HS-27A (cell line): Measurements from ENCODE around the gene HSD17B2.

ENCODE experiments used
- DNase-seq: peaks from one replicate; pipeline ENCODE4 v3.0.0-alpha.2; 2012; ENCODE audit warnings: low read depth, missing footprints

Gene HSD17B2

DNA sequence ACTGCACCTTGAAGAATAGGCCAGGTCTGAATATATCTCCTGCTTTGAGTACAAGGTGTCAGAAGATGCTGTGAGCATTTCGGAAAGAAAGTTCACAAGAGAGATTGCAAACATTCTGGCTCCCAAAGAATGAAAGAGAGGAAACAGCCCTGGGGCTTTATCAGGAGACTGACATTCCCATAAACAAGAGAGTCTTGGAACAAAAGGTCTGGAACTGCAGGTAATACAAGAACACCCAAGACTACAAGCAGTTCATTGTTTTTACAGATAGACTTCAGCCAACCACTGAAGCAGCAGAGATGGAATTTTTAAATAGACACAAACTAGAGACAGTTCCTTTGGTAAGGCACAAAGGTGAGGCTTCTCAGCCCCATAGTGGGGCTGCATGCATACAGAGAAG lies 14.4 kb downstream of the HSD17B2 start:
- no peak for DNase-seq

- DNase-seq = no peak
These were observed 15.5 kb downstream of the HSD17B2 start for GRCh38 chr16:82050506-82050905.

GRCh38 chr16:82050909-82051357 lies 15.9 kb downstream of the HSD17B2 start:
- DNase-seq = no peak

- no peak for DNase-seq
These were observed 16.6 kb downstream of the HSD17B2 start for GRCh38 chr16:82051656-82052055.

DNA sequence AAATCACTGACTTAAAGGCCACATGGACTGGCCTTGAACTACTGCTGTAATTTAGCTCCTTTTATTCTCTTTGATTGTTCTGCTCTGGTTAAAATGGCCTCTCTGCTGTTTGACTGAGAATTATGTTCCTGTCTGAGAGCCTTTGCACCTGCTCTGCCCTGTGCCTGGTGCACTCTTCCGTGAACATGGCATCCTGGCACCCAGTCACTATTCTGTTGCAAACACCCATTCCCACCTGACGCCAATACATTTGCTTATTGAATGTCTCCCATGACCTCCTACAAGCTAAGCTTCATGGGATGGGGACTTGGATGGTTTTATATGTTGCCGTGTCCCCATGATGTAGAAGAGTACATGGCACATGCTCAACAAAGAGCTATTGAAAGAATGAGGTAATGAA lies 20.1 kb downstream of the HSD17B2 start:
- DNase-seq = no peak

DNA sequence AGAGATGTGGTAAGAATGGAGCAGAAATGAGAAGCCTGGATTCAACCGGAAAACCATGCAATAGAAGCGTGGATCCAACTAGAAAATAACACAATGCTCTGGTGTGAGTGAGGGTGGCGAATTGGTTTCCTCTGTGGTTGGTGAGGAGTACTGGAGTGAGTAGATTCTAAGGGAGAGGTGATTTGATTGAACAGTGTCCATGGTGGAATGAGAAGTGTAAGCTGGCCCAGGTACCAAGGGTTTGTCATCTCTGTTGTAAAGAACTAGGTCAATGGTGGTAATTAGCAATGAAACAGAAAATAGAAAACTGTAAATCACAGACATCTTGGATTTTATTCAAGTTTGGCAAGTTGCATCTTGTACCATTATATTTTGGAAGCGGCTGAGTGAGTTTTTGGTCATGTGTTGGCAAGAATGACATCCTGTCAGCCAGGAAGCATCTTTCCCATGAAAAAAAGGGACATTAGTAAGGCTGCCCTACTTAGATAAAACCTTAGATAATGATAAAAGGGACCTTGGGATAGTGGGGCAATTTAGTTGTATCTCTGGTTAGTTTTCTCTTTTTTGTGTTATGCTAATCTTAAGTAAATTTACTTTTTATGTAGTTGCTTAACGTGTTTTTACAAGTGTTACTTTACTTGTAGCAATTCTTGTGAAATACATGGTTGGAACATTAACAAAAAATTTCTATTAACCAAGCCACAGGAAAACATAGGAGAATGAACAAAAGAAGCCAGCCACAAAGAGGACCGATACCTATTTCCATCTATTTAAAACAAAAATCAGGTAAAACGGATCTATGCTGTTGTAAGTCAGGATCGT lies 20.9 kb downstream of the HSD17B2 start:
- no peak for DNase-seq

GRCh38 chr16:82056550-82056896 lies 21.5 kb downstream of the HSD17B2 start:
- DNase-seq = no peak

GRCh38 chr16:82059161-82059982 lies 24.3 kb downstream of the HSD17B2 start:
- DNase-seq = no peak

GRCh38 chr16:82059983-82060421 lies 24.9 kb downstream of the HSD17B2 start:
- no peak for DNase-seq

GRCh38 chr16:82061861-82062525 lies 26.9 kb downstream of the HSD17B2 start:
- DNase-seq = no peak

DNA sequence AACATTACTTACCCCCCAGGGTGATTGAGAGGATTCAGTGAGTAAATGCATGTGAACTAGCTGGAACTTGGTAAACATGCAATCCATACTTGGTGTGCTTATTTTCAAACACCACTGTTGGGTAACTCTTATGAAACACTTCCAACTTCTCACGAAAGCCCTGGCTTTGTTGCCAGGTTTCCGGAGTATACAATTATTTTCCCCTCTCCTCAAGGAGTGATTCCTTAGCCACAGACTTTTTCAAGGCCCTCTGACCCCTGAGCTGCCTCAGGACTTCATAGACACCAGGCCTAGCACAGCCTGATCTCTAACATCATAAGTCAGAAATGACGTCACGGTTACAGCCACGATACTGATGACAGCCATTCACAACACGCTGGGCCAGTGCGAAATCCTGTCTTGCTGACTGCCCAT lies 27.6 kb downstream of the HSD17B2 start:
- DNase-seq = no peak

DNA sequence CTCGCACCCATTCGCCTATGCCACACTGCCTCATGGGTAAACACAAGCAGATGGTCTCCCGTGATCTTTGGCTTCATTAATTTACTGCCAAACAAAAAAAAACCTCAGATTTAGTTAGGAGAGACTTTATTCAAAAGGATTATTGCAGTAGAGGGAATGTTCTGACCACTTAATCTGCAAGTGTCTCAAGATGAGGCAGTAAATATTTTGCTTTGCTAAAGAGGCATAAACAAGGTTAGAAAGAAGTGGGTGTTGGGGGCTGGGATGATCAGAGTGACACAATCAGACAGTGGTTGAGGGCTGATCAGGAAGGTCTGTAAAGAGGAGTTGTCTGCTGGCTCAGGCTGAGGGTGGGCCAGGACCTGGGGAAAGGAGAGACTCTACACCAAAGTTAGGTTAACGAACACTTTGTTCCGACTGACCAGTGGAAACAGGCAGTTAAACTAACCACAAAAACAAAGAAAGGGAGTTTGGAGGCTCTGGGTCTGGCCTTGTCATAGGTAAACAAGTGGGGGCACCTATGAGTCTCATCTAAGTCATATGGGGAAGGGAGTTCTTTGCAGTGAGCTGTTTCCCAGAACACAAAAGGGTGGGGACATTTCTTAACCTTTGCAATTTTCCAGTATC lies 28.5 kb downstream of the HSD17B2 start:
- DNase-seq = no peak

GRCh38 chr16:82067042-82067803 lies 32.2 kb downstream of the HSD17B2 start:
- no peak for DNase-seq

- no peak for DNase-seq
These were observed 32.8 kb downstream of the HSD17B2 start for GRCh38 chr16:82067804-82068325.

GRCh38 chr16:82070656-82071369 lies 35.8 kb downstream of the HSD17B2 start:
- peak; percentile 92 for DNase-seq

DNA sequence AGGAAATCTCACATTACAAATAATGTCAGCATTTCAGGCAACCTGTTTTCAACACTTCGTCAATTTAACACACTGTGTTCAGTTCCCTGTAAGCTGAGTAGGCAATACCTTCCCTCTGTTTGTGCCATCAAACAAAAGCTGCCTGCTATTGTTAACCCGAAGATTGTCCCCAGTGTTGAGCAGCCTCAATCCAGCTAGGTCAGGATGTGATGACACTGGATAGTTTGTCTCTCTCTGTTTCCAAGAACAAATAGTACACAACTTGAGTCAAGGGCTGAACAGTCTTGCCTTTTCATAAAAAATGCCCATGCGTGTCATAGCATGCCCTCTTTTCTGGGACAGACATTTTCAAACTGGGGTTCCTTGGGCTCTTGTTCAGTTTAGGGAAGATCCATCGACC lies 36.4 kb downstream of the HSD17B2 start:
- no peak for DNase-seq

GRCh38 chr16:82072313-82072712 lies 37.3 kb downstream of the HSD17B2 start:
- no peak for DNase-seq

DNA sequence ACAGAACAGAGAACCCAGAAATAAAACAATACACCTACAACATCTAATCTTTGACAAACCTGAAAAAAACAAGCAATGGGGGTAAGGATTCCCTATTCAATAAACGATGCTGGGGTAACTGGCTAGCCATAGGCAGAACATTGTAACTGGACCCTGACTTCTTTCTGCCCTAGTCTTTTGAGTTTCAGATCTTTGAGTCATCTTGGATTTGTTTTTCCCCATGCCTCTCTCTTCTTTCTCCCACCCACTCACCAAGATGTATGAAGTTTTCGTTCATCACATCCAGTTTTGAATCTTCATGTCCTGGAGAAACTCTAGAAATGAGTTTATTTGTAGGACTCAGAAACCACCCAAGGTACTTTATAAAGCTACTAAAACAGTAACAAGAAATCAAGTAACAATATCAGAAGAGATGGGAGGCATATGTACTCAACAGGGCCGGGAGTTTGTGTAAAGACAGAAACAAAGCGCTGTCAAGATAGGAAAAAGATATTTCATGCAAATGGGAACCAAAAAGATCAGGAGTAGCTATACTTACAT lies 39.0 kb downstream of the HSD17B2 start:
- DNase-seq = no peak

DNA sequence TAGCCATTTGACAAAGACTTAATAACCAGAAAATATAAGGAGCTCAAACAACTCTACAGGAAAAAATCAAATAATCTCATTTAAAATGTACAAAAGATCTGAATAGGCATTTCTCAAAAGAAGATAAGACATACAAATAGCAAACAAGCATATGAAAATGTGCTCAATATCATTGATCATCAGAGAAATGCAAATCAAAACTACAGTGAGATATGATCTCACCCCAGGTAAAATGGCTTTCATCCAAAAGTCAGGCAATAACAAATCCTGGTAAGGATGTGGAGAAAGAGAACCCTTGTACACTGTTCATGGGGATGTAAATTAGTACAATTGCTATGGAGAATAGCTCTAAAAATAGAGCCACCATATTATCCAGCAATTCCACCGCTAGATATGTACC lies 43.1 kb downstream of the HSD17B2 start:
- no peak for DNase-seq

- no peak for DNase-seq
These were observed 44.8 kb downstream of the HSD17B2 start for GRCh38 chr16:82079892-82080291.
